ENCODE results near the gene FANCB. TPM values are rescaled to one million over a fixed set of nuclear protein-coding genes. Genes with fewer than 3 reads are reported as not detected.

Gene FANCB
- total RNA-seq, 1 experiment from 2014 or later: 6.5 TPM

DNA sequence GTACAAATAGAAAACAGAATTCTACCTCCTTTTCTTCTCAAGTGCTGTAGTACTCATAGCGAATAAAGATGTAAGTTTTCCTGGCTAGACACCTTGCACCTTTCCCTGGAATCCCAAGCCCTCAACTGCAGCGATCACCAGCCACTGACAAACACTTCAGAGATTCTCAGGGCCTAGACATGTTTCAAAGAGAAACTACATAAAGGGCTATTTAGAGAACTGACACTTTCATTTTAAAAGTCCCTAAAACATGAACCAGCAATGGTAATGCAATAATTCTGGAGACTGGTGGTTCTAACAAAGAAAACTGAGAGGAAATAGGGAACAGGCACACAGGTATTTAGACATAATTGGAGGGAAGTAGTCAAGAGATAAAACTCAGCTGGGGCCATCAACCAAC lies 35.7 kb downstream of the FANCB start:
- DNase-seq (ENCODE audit: low read depth): no peak

DNA sequence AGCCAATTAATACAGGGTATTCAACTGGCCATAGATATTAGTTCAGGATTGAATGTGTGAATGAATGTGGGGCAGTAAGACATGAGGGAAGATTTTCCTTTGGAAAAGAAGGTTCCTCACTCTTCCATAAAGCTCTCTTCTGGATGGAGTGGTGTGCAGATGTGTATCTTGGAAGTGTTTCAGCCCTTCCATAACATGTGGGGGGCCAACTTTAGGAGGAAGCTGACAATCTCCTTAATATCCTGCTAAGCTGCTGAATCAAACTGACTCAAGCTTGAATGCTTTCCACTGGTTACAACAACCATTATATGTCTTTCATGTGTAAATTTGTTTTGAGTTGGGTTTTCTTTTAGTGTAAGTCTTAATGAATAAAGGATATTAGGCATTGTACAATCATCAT lies 40.3 kb downstream of the FANCB start:
- DNase-seq (ENCODE audit: low read depth): peak; percentile 3

DNA sequence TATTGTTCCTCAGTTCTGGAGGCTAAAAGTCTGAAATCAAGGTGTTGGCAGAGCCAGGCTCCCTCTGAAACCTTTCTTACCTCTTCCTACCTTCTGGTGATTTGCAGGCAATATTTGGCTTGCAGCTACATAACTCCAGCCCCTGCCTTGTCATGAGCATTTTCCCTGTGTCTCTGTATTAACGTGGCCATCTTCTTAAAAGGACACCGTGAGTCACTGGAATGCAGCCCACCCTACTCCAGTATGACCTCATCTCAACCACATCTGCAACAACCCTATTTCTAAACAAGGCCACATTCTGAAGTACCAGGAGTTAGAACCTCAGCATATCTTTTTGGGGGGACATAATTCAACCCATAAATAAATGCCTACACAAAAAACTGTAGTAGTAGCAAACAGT lies 40.7 kb downstream of the FANCB start:
- DNase-seq (ENCODE audit: low read depth): peak; percentile 34

DNA sequence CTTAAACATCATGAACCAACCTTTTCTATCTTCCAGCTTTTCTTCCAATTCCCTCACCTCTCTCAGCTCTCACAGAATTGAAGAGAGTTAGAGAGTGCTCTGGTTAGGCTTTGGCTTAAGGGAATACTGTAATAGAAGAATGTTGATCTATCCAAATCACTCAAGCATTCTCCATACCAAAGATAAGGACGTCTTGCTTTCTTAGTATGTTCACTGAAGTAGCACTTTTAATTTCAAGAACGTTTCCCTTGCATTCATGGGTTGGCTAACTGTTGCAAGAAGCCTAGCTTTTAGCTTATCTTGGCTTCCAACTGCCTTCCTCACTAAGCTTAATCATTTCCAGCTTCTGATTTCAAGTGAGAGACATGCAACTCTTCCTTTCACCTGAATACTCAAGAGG lies 43.2 kb downstream of the FANCB start:
- no peak for DNase-seq (ENCODE audit: low read depth)

DNA sequence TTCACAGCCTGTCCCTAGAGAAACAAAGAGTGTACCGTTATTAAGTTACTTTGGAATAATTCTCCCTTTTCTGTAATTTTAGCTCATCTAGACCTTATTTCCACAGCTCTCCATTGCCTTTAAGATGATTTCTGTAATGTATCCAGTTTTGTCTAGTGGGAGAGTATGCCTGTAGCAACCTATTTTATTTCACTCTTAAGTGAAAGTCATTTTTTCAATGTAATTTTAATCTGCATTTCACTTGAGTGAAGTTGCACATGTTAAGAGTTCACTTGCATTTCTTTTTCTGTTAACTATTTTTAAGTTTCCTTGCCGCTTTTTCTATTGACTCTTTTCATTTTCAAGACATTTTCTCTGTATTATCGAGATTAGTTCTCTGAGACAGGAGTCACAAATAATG lies 46.5 kb downstream of the FANCB start:
- no peak for DNase-seq (ENCODE audit: low read depth)

DNA sequence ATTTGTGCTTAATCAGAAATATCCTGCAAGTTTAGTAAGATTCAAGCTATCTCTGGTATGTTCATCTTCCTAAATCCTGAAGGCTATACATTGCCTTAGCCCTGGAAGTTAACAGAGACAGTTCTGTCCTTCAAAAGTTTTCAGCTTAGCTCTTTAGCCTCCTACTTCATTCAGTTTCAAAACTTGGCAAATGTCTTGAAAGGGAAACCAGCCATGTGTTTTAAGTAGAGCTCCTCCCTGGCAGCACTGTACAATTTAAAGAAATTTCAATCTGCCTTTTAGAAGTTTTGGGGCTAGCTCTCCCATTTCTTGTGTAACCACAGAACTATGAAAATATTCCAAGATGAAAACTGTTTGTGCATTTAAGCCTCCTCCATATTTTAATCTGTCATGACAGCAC lies 47.0 kb downstream of the FANCB start:
- DNase-seq (ENCODE audit: low read depth): no peak

DNA sequence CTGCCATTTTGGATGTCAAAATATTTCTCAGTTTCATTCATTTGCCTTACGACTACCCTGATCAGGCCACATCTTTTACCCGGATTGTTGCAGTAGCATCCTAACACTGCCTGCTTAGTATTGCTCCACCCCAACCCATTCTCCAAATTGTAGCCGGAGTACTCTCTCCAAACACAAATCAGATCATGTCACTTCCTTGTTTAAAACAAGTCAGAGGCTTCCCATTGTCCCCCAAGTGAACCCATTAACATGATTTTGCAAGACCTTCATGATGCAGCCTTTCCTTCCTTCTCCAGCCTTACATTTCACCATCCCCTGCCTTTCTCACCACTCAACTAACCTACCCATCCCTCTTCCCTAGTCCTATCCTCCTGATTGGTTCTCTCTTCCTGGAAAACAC lies 53.1 kb downstream of the FANCB start:
- DNase-seq (ENCODE audit: low read depth): no peak

DNA sequence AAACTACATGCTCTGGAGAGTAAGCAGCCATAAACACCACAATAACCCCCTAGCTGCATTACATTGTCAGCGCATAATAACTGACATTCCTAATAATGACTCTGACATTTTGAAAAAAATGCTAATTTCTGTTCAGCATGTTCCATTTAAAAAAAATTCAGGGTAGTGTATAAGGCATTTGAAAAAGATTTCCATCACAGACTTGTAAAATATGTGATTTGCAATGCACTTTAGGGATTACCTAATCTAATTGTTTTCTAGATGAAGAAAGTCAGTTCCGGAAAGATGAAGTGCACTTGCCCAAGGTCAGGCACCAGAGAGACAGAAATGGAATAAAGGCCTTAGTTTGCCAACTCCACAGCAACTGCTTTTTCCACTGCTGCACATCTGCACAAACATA lies 55.3 kb downstream of the FANCB start:
- no peak for DNase-seq (ENCODE audit: low read depth)

DNA sequence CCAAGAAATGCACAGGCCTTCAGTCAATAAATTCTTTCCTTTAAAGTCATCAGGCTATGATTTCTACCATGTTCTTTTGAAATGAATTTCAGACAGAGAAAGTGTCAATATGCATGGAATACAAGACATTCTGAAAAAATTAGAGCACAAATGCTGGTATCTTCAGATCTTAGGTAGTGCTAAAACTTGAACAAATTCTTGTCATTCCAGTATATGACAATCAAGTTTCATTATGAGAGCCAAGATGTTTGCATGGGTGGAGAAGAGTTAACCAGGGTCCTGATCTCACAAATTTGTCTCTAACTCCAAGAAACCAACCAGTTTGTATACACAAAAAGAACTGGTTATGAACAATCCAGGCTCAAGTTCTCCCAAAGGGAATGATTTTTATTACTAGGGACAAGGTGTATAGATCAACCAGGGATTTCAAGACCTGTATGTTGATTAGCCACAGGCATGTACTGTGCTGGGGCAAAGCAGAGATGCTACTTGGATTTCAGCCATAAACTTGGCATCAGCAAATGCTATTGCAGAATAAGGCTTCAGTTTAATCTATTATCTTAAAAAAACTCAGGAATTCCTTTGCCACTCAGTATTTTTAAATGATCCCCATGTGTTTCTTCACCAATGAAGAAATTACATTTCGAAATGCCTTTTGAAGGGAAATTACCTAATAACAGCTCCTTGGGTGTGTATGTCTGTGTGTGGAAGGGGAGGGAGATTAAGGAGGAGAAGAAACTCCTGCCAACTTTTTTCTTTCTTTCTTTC lies 69.7 kb downstream of the FANCB start:
- DNase-seq (ENCODE audit: low read depth): no peak

DNA sequence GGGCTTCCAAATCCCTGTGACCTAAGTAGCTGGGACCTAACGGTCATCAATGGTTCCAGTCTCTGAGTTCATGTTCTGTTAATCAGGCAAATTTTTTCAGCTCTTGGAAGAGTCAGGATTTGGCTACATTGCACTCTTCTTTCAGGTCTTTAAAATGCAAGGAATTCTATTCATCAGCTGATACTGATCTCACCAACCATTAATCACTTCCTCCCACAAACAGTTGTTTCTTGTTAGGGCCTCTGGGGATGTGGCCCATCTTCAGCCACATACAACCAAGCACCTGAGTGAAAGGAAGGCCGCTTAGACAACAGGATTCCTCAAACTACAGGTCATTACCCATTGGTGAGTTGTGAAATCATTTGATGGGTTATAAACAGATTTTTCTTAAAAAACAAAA lies 71.7 kb downstream of the FANCB start:
- peak; percentile 0 for DNase-seq (ENCODE audit: low read depth)

DNA sequence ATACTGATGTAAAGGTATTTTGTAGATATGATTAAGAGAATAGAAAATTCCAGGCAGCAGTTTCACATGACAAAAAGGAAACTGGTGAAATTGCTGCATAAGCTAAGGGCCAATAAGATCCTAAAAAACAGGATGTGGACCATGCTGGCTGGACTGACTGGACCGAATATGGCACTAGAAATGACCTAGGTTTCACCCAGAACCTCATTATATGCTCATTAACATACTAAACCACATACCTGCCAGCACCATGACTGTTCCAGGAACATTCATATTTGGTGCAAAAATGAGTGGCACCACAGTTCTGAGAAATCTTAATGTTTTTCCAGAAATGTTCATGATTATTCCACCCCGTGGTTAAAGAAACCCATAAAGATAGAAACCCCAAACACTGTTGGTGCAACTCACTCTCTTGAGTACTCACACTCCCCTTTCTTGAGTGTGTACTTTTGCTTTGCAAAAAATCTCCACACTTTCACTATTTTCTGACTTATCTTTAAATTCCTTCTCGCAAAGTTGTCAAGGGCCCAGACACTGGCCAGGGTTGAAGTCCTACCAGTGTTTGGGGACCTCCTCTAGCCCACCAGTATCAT lies 74.0 kb downstream of the FANCB start:
- DNase-seq (ENCODE audit: low read depth): no peak

Other genes starting within 250 kb of the FANCB start
- 7.8 and 9.9 TPM in 2 replicates for gene MOSPD2, start 352 bp upstream of the FANCB start, total RNA-seq (2014; rRNA removed; shearing (Covaris generic))

Measured in Daoy (cell line).